Measurements from ENCODE around the gene KLF4. TPM values are rescaled to one million over a fixed set of nuclear protein-coding genes. Genes with fewer than 3 reads are reported as not detected.

Gene KLF4
- total RNA-seq, 1 donor from 2014 or later: 143 TPM

DNA sequence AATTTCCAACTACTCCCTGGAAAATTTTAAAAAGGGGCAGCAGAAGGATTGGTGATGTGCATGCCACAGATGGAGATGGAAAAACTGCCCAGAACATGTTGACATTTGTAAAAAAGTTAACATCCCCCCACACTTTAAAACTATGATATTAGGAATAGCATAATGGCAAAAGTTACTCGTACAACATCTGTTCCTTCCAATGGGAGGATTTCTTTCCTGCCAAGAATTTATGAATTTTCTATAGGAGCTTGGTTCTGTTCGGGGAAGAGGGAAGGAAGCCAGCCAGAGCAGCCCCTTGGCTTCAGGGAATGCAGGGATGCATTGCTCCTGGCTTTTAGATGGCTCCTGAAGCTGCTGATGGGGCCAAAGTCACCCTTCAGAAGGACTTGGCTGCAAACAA is 22.7 kb downstream of the KLF4 start:
- no peak for TF ChIP-seq CTCF (IDR thresholded peaks at IDR 0.05)
- H3K9me3 ChIP-seq: no peaks in the 10 kb centered on the region
- no peak overlapping the region for H3K27ac ChIP-seq
- peaks cover 4% of the 10 kb centered on the region for H3K27me3 ChIP-seq
- ATAC-seq (no peak), DNase-seq (no peak)
- H3K36me3 ChIP-seq: no peaks in the 10 kb centered on the region
- intact Hi-C loops (cut with DNase I): loop anchor here (10.0 kb wide), 2 partner anchors 798 to 1098 kb away; no protein-coding TSS in a partner anchor
- H3K4me3 ChIP-seq: no peak overlapping the region
- H3K4me1 ChIP-seq: peaks cover 10% of the 10 kb centered on the region

- ATAC-seq (peak; percentile 99), DNase-seq (peak; percentile 86)
- H3K4me1 ChIP-seq: peaks cover 10% of the 10 kb centered on the region
- H3K27me3 ChIP-seq: peaks cover 4% of the 10 kb centered on the region
- no peaks in the 10 kb centered on the region for H3K36me3 ChIP-seq
- peak overlapping the region; percentile 64 for H3K4me3 ChIP-seq
- peak overlapping the region; percentile 24 for H3K27ac ChIP-seq
- intact Hi-C loops (cut with DNase I): loop anchor here (10.0 kb wide), 2 partner anchors 799 to 1099 kb away; no protein-coding TSS in a partner anchor
- TF ChIP-seq CTCF (IDR thresholded peaks at IDR 0.05): peak; percentile 89
- no peaks in the 10 kb centered on the region for H3K9me3 ChIP-seq
Observed at GRCh38 chr9:107465467-107466451, 23.8 kb downstream of the KLF4 start.

- TF ChIP-seq CTCF (IDR thresholded peaks at IDR 0.05): no peak
- Histone ChIP-seq H3K36me3 (no peaks in the 10 kb centered on the region), H3K9me3 (no peaks in the 10 kb centered on the region), H3K4me1 (peaks cover 10% of the 10 kb centered on the region), H3K27me3 (peaks cover 4% of the 10 kb centered on the region), H3K4me3 (no peak overlapping the region), H3K27ac (no peak overlapping the region)
- intact Hi-C loops (cut with DNase I): loop anchor here (10.0 kb wide), 2 partner anchors 800 to 1100 kb away; no protein-coding TSS in a partner anchor
- no peak for ATAC-seq
- no peak for DNase-seq
Observed at GRCh38 chr9:107464516-107464915, 25.1 kb downstream of the KLF4 start.

DNA sequence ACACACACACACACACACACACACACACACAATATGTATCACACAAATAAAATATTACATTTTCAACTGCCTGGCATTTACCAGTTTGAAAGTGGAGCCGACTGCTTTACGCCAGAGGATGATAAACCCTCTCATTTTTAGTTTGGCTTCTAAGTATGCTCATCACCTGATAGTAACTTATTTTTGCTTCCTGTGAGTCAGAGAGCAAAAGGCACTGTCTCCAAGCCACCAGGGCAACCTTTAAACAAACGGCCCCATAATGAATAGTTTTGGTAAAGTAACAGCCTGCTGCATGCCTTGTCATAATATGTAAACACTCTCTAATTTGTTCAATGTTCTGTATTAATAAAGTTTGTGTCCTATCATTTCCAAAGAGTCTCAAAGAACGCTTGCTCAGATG is 26.9 kb downstream of the KLF4 start:
- DNase-seq (no peak), ATAC-seq (no peak)
- intact Hi-C loops (cut with DNase I): loop anchor here (10.0 kb wide), 2 partner anchors 802 to 1102 kb away; no protein-coding TSS in a partner anchor
- H3K4me1 ChIP-seq: peaks cover 10% of the 10 kb centered on the region
- no peak overlapping the region for H3K27ac ChIP-seq
- H3K9me3 ChIP-seq: no peaks in the 10 kb centered on the region
- H3K27me3 ChIP-seq: peaks cover 4% of the 10 kb centered on the region
- H3K4me3 ChIP-seq: no peak overlapping the region
- no peaks in the 10 kb centered on the region for H3K36me3 ChIP-seq
- no peak for TF ChIP-seq CTCF (IDR thresholded peaks at IDR 0.05)

DNA sequence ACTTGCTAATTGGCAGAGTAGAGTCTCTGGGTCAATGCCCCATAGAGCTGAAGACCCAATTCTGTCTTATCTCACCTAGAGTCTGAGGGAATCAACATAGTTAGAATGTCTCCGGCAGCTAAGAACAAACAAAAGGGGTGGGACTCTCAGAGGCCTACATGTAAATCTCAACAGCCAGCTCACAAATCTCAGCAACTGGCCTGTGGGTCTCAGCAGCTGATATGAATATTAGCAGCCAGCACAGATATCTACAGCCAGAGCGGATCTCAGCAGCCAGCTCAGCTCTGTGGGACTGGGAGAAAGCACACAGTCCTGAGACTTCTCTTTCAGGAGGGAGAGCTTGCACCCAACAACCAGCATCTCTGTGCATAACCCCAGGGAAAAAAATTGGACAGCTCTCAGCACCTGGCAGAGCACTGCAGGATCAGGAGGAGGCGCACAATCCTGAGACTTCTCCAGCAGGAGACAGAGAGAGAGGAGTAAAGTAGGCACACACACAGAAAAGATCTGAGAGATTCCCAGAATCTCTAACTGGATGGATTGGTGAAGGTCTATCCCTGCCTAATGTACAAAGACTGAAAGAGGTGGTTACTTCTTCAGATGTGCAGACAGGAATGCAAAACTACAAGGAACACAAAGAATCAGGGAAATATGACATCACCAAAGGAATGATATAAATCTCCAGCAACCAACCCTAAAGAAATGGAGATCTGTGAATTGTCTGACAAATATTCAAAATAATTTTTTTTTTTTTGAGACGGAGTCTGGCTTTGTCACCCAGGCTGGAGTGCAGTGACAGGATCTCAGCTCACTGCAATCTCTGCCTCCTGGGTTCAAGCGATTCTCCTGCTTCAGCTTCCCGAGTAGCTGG is 29.2 kb downstream of the KLF4 start:
- Histone ChIP-seq H3K4me3 (no peak overlapping the region), H3K9me3 (no peaks in the 10 kb centered on the region), H3K36me3 (no peaks in the 10 kb centered on the region), H3K27ac (no peak overlapping the region), H3K4me1 (peaks cover 5% of the 10 kb centered on the region), H3K27me3 (peaks cover 4% of the 10 kb centered on the region)
- ATAC-seq: no peak
- no peak for DNase-seq
- intact Hi-C loops (cut with DNase I): loop anchor here (10.0 kb wide), 2 partner anchors 804 to 1104 kb away; no protein-coding TSS in a partner anchor
- no peak for TF ChIP-seq CTCF (IDR thresholded peaks at IDR 0.05)
